A549 treated with Hydrocortisone at 1 μM for 4 hours (cell line): ENCODE data around the gene PIGBOS1. TPM values are rescaled to one million over a fixed set of nuclear protein-coding genes. Genes with fewer than 3 reads are reported as not detected.

Experiments
- total RNA-seq: library from RNA; stranded (reverse); fragments of 200-300 nt; extraction: Qiagen RNA extraction; gene quantifications from 5 replicates; pipeline ENCODE4 v1.2.3, GENCODE V29; 2022

Gene PIGBOS1, protein sequence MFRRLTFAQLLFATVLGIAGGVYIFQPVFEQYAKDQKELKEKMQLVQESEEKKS
- 20.2 to 31.1 TPM (median 24.8 TPM) in 5 replicates for total RNA-seq

DNA sequence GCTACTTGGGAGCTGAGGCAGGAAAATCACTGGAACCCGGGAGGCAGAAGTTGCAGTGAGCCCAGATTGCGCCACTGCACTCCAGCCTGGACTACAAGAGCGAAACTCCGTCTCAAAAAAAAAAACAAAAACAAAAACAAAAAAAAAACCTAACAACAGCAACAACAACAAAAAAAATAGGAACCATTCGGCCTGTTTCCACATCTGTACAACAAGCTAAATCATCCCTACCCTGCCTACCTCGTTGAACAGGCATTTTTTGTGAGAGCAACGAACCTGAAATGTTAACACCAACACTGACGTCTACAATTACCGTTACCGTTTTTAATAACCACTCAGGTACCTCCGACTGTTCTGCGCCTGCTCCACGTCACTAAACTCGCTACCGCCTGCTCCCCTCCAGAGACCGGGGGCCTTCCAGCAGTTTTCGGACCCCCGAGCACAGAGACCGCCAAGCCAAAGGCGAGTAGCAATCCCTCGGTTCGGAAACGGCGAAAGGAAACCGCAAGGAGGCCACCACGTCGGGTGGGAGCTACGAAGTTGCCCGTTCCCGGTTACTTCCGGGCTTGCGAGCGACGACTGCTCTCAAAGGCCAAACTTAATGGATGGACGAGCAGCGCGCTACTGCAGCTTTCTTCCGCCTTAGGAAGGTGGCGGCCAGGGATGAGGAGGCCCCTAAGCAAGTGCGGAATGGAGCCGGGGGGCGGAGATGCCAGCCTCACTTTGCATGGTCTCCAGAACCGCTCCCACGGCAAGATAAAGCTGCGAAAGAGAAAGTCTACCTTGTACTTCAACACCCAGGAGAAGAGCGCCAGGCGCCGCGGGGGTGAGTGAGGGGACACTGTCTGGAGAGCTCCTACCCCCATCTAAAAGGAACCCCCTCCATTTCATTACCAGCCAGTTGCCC lies at the start of gene PIGBOS1, which contains the start of gene PIGB:
Gene PIGBOS1 (minus strand): TSS at position 536 of the 907 bp plus-strand sequence. CDS start 1,331 bp downstream, outside the sequence.
Gene PIGB (plus strand): TSS at position 635 of the 907 bp plus-strand sequence. CDS start 29 bp downstream, at position 664.

DNA sequence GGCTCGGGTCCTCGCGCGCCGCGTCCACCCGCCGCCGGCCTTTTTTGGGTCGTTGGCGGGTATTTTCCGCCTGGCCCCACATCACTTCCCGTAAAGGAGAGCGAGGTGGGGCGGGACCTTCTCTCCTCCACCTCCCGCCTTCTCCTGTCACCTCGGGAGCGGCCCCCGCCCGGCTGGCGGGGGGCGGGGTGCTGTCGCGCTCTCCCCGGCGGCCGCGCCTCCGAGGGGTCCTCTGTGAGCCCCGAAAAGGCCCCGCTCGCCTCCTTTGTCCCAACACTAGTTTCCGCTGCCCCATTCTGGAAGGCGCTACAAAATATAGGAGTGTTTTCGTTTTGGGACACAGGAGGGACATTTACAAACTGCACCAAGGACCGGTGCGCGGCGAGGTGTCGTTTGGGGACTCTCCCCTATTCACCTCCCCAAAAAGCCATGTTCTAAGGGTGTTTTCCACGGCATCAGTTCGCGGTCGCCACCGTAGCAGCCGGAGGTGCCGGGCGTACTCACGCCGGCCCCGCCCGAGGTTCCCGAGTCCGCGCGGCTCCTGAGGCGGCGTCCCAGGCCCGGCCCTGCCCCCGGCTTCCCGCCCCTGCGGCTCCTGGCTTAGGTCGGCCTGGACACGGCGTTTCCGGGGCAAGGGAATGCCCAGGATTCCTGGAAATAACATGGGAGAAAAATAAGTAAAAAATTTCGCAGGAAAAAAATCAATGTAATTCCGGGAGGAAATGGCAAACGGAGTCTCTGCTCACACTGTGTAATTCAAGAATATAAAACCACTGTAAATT lies 29.0 kb downstream of the PIGBOS1 start, which contains the start of gene RAB27A:
Gene RAB27A (minus strand): TSS at position 68 of the 782 bp plus-strand sequence. CDS start 54,879 bp downstream, outside the sequence.

Other genes with a start within 250 kb of the PIGBOS1 start
- 89.4 to 104 TPM (median 92.9 TPM) in 5 replicates for gene RSL24D1, start 122.2 kb downstream of the PIGBOS1 start, total RNA-seq
- 8.8 to 12.1 TPM (median 12.0 TPM) in 5 replicates for gene RAB27A, start 29.3 kb downstream of the PIGBOS1 start, total RNA-seq
- gene PIGB, start 99 bp upstream of the PIGBOS1 start, total RNA-seq, result 10.6 to 14.8 TPM (median 12.5 TPM) in 5 replicates
- gene CCPG1, start 89.2 kb upstream of the PIGBOS1 start, total RNA-seq, result 33.6 to 43.8 TPM (median 38.8 TPM) in 5 replicates
- gene PIERCE2, start 89.4 kb upstream of the PIGBOS1 start, total RNA-seq, result 3.0 to 5.3 TPM (median 3.4 TPM) in 5 replicates
- 6.7 to 9.2 TPM (median 8.3 TPM) in 5 replicates for gene DNAAF4, start 189.1 kb upstream of the PIGBOS1 start, total RNA-seq